H1 (cell line): Measurements from ENCODE around the gene ZBTB4. TPM values are rescaled to one million over a fixed set of nuclear protein-coding genes. Genes with fewer than 3 reads are reported as not detected.

Experiments used
- CTCF ChIA-PET: fragments of 300-600 bp; sonication (Branson Sonifier 250); formaldehyde crosslinking; loops from one replicate; lab custom pipeline; 2021; ENCODE audit not compliant: partially characterized antibody; lab: Charles Lee
- POLR2A ChIA-PET: fragments of 300-600 bp; sonication (Branson Sonifier 250); formaldehyde crosslinking; loops from one replicate; lab custom pipeline; 2021; ENCODE audit warnings: inconsistent platforms; ENCODE audit not compliant: partially characterized antibody; lab: Charles Lee
- DNase-seq, 2 experiments: peaks; one replicate each; pipeline versions ENCODE4 v3.0.0 to v3.0.0-alpha.2; 2010 to 2022; ENCODE audit warnings: low spot score in 2 of 2, low read depth in 1 of 2, mixed read lengths in 1 of 2
- FAIRE-seq: peaks from 2 replicates; lab custom pipeline; 2011; peaks lifted over from hg19 to GRCh38; lab: Jason Lieb, UNC
- H2AFZ ChIP-seq: 2 replicates; pipeline ENCODE4 v1.8.1; 2012; ENCODE audit warnings: low read length, inconsistent platforms
- H2AK5ac ChIP-seq: 2 replicates; pipeline ENCODE4 v1.6.1; 2013; ENCODE audit warnings: low read depth, low read length
- H2BK120ac ChIP-seq: replicated peaks from 2 replicates; pipeline ENCODE3; 2013; ENCODE audit warnings: low read depth, low read length, inconsistent platforms
- H2BK12ac ChIP-seq: 2 replicates; pipeline ENCODE4 v1.6.1; 2013; ENCODE audit warnings: low read depth, low read length
- H2BK15ac ChIP-seq: 2 replicates; pipeline ENCODE4 v1.6.1; 2013; ENCODE audit warnings: low read length
- H2BK20ac ChIP-seq: 2 replicates; pipeline ENCODE4 v1.6.1; 2013; ENCODE audit warnings: low read length
- H2BK5ac ChIP-seq: 2 replicates; pipeline ENCODE4 v1.6.1; 2013; ENCODE audit warnings: low read depth, low read length
- H3K14ac ChIP-seq: 2 replicates; pipeline ENCODE4 v1.6.1; 2013; ENCODE audit warnings: inconsistent platforms; ENCODE audit not compliant: insufficient read length
- H3K18ac ChIP-seq: 2 replicates; pipeline ENCODE4 v1.6.1; 2013; ENCODE audit warnings: low read length; ENCODE audit errors: extremely low read depth
- H3K23ac ChIP-seq: 2 replicates; pipeline ENCODE4 v1.6.1; 2013; ENCODE audit warnings: inconsistent platforms; ENCODE audit not compliant: insufficient read length
- H3K23me2 ChIP-seq: 2 replicates; pipeline ENCODE4 v1.6.1; 2013; ENCODE audit warnings: low read depth, low read length
- H3K27ac ChIP-seq: 2 replicates; pipeline ENCODE4 v1.6.1; 2011; ENCODE audit warnings: low read depth, low read length, inconsistent platforms
- H3K27me3 ChIP-seq, 4 experiments: replicated peaks in 1 of 4; 1 replicate in 1 of 4; 2 replicates in 3 of 4; pipeline versions ENCODE4 v1.6.1 to v1.8.1; 2011 to 2013; ENCODE audit warnings: low read length in 3 of 4, mild to moderate bottlenecking in 3 of 4, inconsistent platforms in 2 of 4, mixed read lengths in 2 of 4, moderate library complexity in 1 of 4; ENCODE audit not compliant: control insufficient read depth in 3 of 4, insufficient read depth in 3 of 4; ENCODE audit errors: extremely low read depth in 1 of 4
- H3K36me3 ChIP-seq, 4 experiments: 2 replicates each; pipeline versions ENCODE4 v1.6.1 to v1.8.1; 2011 to 2013; ENCODE audit warnings: mild to moderate bottlenecking in 4 of 4, low read length in 3 of 4, moderate library complexity in 2 of 4, control low read depth in 1 of 4, inconsistent platforms in 1 of 4; ENCODE audit not compliant: insufficient read depth in 4 of 4, control insufficient read depth in 2 of 4
- H3K4ac ChIP-seq: replicated peaks from 2 replicates; pipeline ENCODE3; 2013; ENCODE audit warnings: low read length, low read depth, mixed read lengths, inconsistent platforms; ENCODE audit not compliant: insufficient read length
- H3K4me1 ChIP-seq, 4 experiments: replicated peaks in 1 of 4; 1 replicate in 1 of 4; 2 replicates in 3 of 4; pipeline versions ENCODE4 v1.6.1 to v1.8.1; 2011 to 2013; ENCODE audit warnings: low read length in 3 of 4, inconsistent platforms in 2 of 4, mixed read lengths in 1 of 4; ENCODE audit not compliant: insufficient read depth in 4 of 4, control insufficient read depth in 3 of 4
- H3K4me2 ChIP-seq, 2 experiments: 2 replicates each; pipeline versions ENCODE4 v1.6.1 to v1.8.1; 2011 to 2013; ENCODE audit warnings: low read depth in 2 of 2, low read length in 2 of 2, control low read depth in 1 of 2, inconsistent platforms in 1 of 2, mild to moderate bottlenecking in 1 of 2; ENCODE audit not compliant: insufficient read depth in 1 of 2
- H3K4me3 ChIP-seq, 4 experiments: fragments of 200-600, 300-600 bp in 1 of 4; sonication (generic), shearing (Covaris generic), sonication (Bioruptor Twin) in 1 of 4; 2 replicates each; pipeline versions ENCODE4 v1.5.1 to v1.8.1; 2011 to 2016; ENCODE audit warnings: low read length in 4 of 4, low read depth in 3 of 4, control low read depth in 2 of 4, inconsistent platforms in 2 of 4, mild to moderate bottlenecking in 2 of 4, mixed read lengths in 1 of 4, moderate library complexity in 1 of 4; ENCODE audit not compliant: insufficient read depth in 2 of 4; ENCODE audit errors: extremely low read depth in 1 of 4
- H3K56ac ChIP-seq: replicated peaks from 2 replicates; pipeline ENCODE3; 2013; ENCODE audit warnings: low read depth, mild to moderate bottlenecking, mixed read lengths, low read length, inconsistent platforms; ENCODE audit not compliant: insufficient read length
- H3K79me1 ChIP-seq: 2 replicates; pipeline ENCODE4 v1.6.1; 2013; ENCODE audit warnings: low read depth, low read length, control low read depth
- H3K79me2 ChIP-seq, 2 experiments: 2 replicates each; pipeline versions ENCODE4 v1.6.1 to v1.8.1; 2012 to 2013; ENCODE audit warnings: low read length in 2 of 2, mild to moderate bottlenecking in 2 of 2, inconsistent platforms in 1 of 2; ENCODE audit not compliant: insufficient read depth in 2 of 2, control insufficient read depth in 1 of 2
- H3K9ac ChIP-seq, 4 experiments: replicated peaks in 1 of 4; 1 replicate in 1 of 4; 2 replicates in 3 of 4; pipeline versions ENCODE4 v1.6.1 to v1.8.1; 2011 to 2013; ENCODE audit warnings: low read depth in 3 of 4, low read length in 3 of 4, control low read depth in 2 of 4, mild to moderate bottlenecking in 2 of 4, moderate library complexity in 2 of 4, inconsistent platforms in 1 of 4; ENCODE audit errors: extremely low read depth in 1 of 4
- H3K9me3 ChIP-seq, 2 experiments: 2 replicates each; pipeline versions ENCODE4 v1.6.1 to v1.8.1; 2012 to 2013; ENCODE audit warnings: mild to moderate bottlenecking in 2 of 2, moderate library complexity in 2 of 2, control low read depth in 1 of 2, inconsistent platforms in 1 of 2, low read depth in 1 of 2, low read length in 1 of 2, mixed read lengths in 1 of 2; ENCODE audit not compliant: insufficient read depth in 2 of 2
- H4K20me1 ChIP-seq, 2 experiments: replicated peaks in 1 of 2; 2 replicates each; pipeline versions ENCODE3 to v1.8.1; 2011 to 2013; ENCODE audit warnings: inconsistent platforms in 2 of 2, low read length in 2 of 2, mild to moderate bottlenecking in 1 of 2; ENCODE audit not compliant: insufficient read depth in 2 of 2, control insufficient read depth in 1 of 2
- H4K5ac ChIP-seq: 2 replicates; pipeline ENCODE4 v1.6.1; 2013; ENCODE audit warnings: low read length, low read depth, mixed read lengths, inconsistent platforms; ENCODE audit not compliant: insufficient read length
- H4K8ac ChIP-seq: 2 replicates; pipeline ENCODE4 v1.8.0; 2013; ENCODE audit warnings: mild to moderate bottlenecking, moderate library complexity, low read length, inconsistent platforms; ENCODE audit not compliant: insufficient read depth; ENCODE audit errors: extremely low read depth
- H4K91ac ChIP-seq: replicated peaks from 2 replicates; pipeline ENCODE3; 2013; ENCODE audit warnings: low read length, mixed read lengths, inconsistent platforms; ENCODE audit not compliant: insufficient read length
- WGBS, 2 experiments: shearing (Covaris generic) in 1 of 2; methylation state at CpG; one replicate each; pipeline versions ENCODE4 v1.1.6 to v1.1.7; 2013 to 2015; ENCODE audit warnings: low lambda C conversion rate in 2 of 2, mixed read lengths in 2 of 2, inconsistent platforms in 1 of 2, low coverage in 1 of 2, missing lambda C conversion rate in 1 of 2; ENCODE audit not compliant: insufficient replicate concordance in 2 of 2, insufficient coverage in 1 of 2, insufficient read length in 1 of 2; ENCODE audit errors: extremely low coverage in 1 of 2, missing lambda C conversion rate in 1 of 2; 5-methylcytosine and 5-hydroxymethylcytosine counted together
- polyA plus RNA-seq, 7 experiments: library from polyadenylated mRNA; depleted of rRNA in 3 of 7; stranded (reverse) in 5 of 7; unstranded in 2 of 7; fragments of >200 nt in 5 of 7; fragments of 200-250 nt in 2 of 7; gene quantifications; 1 replicate in 5 of 7; 2 replicates in 1 of 7; 4 replicates in 1 of 7; pipeline versions ENCODE4 v1.2.1 to v1.2.3, GENCODE V29; 2011 to 2013; ENCODE audit warnings: missing spikeins in 2 of 7, mixed read lengths in 2 of 7
- total RNA-seq: library from RNA; stranded (reverse); fragmentation: NEBNext Ultra II Directional; extraction: Animal tissue kit (Norgen Biotek cat#: 25700); gene quantifications from 2 replicates; pipeline ENCODE4 v1.2.1, GENCODE V29; 2021

The ZBTB4 gene
- total and polyA plus RNA-seq, 2 of the 8 experiments (the other 6 are each of a cell fraction or from before 2014, with no cell fraction given), result 5.9 to 10.1 TPM

DNA sequence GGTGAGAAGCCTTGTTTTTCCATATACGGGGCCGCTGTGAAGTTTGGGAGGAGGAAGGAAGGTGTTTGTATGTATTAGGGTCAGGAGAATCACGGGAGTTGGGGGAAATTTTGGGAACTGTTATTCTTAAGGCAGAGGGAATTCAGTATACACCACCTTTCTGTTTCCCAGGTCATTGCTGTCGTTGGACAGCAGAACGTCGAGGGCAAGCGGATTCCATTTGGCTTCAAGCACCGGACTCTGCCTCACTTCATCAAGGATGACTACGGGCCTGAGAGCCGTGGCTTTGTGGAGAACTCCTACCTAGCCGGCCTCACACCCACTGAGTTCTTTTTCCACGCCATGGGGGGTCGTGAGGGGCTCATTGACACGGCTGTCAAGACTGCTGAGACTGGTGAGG is 22.3 kb upstream of the ZBTB4 start:
- Histone ChIP-seq H3K23ac (no peak overlapping the region), H3K27me3 (no peaks in the 10 kb centered on the region), H3K9ac (no peak overlapping the region), H3K4me3 (no peak overlapping the region), H3K14ac (no peak overlapping the region), H3K9me3 (no peaks in the 10 kb centered on the region), H3K79me2 (no peaks in the 10 kb centered on the region), H3K56ac (no peak overlapping the region), H3K18ac (no peak overlapping the region), H3K27ac (no peak overlapping the region), H3K23me2 (no peaks in the 10 kb centered on the region), H3K36me3 (peaks cover 60 to 95% (median 78%) of the 10 kb centered on the region in 4 experiments), H2BK12ac (no peak overlapping the region), H3K4me2 (no peak overlapping the region), H4K5ac (no peak overlapping the region), H3K79me1 (peaks cover 4% of the 10 kb centered on the region; the same call in 1 of the 2 replicates), H3K4ac (no peak overlapping the region), H2AK5ac (no peak overlapping the region), H2BK15ac (no peak overlapping the region), H2BK5ac (no peak overlapping the region), H2BK120ac (no peak overlapping the region), H4K20me1 (peaks cover 8 to 11% of the 10 kb centered on the region in 2 experiments), H4K8ac (no peak overlapping the region), H4K91ac (no peak overlapping the region), H2AFZ (no peak overlapping the region), H3K4me1 (no peaks in the 10 kb centered on the region), H2BK20ac (no peak overlapping the region)
- DNase-seq (no peak), FAIRE-seq (no peak)
- ChIA-PET CTCF (interaction anchor here (1.1 to 7.0 kb wide), 10 partner anchors 8 to 140 kb away, joined by 3 to 82 read pairs (median 4); no protein-coding TSS in a partner anchor), POLR2A (interaction anchor here (0.7 to 4.4 kb wide), 4 partner anchors 17 to 146 kb away, joined by 3 to 18 read pairs (median 6); partner anchors contain the start of genes POLR2A and TMEM95)
- WGBS, 2 experiments, result 81% methylated on average over 14 of the region's 14 CpGs; no CpG with 5 or more reads in 1 of the 2 experiments
